Stomach (tissue), 9 donors: ENCODE data around the gene MTMR2. TPM values are rescaled to one million over a fixed set of nuclear protein-coding genes. Genes with fewer than 3 reads are reported as not detected.

Experiments
- DNase-seq, 2 donors: peaks; one replicate each; pipeline versions ENCODE4 v3.0.0 to v3.0.0-alpha.2; 2013 to 2019
- H3K27ac ChIP-seq, 5 donors: fragments of 200-600 bp in 4 of 5; sonication (generic) in 4 of 5; one replicate each; pipeline ENCODE4 v1.5.1; 2013 to 2019; ENCODE audit warnings: mild to moderate bottlenecking in 1 of 5, moderate library complexity in 1 of 5
- H3K27me3 ChIP-seq, 3 donors: fragments of 200-600 bp; sonication (generic); one replicate each; pipeline ENCODE4 v1.5.1; 2017 to 2019; ENCODE audit warnings: mixed run types in 1 of 3
- H3K36me3 ChIP-seq, 4 donors: fragments of 200-600 bp; sonication (generic); 1 replicate in 3 of 4; 2 replicates in 1 of 4; pipeline ENCODE4 v1.5.1; 2016 to 2019
- H3K4me1 ChIP-seq, 4 donors: fragments of 200-600 bp; sonication (generic); one replicate each; pipeline ENCODE4 v1.5.1; 2016 to 2019
- H3K4me3 ChIP-seq, 4 donors: fragments of 200-600 bp; sonication (generic) in 3 of 4; one replicate each; pipeline ENCODE4 v1.5.1; 2016 to 2019; ENCODE audit warnings: mild to moderate bottlenecking in 1 of 4
- H3K9me3 ChIP-seq, 4 donors: fragments of 200-600 bp; sonication (generic); one replicate each; pipeline ENCODE4 v1.5.1; 2016 to 2019
- CTCF ChIP-seq, 7 experiments: fragments of 450-650 bp in 4 of 7; fragments of 200-600 bp in 3 of 7; sonication (generic) in 3 of 7; IDR thresholded peaks; one replicate each; pipeline ENCODE4 v1.5.1; 2016 to 2019; ENCODE audit warnings: antibody characterized with exemption in 7 of 7, control low read depth in 2 of 7, mild to moderate bottlenecking in 1 of 7
- EP300 ChIP-seq: sonication (generic); formaldehyde crosslinking; IDR thresholded peaks from one replicate; pipeline ENCODE4 v1.6.1; 2017; ENCODE audit warnings: antibody characterized with exemption
- POLR2A ChIP-seq, 4 donors: fragments of 450-650 bp; IDR thresholded peaks; one replicate each; pipeline ENCODE4 v1.6.1; 2016; ENCODE audit warnings: antibody characterized with exemption in 4 of 4, control low read depth in 2 of 4, mild to moderate bottlenecking in 1 of 4, moderate library complexity in 1 of 4
- POLR2AphosphoS5 ChIP-seq, 3 donors: sonication (generic); formaldehyde crosslinking; IDR thresholded peaks; one replicate each; pipeline ENCODE4 v1.6.1; 2016; ENCODE audit warnings: antibody characterized with exemption in 3 of 3
- WGBS, 5 donors: extraction: QIAGEN DNeasy Blood & Tissue Kit in 3 of 5; methylation state at CpG; one replicate each; pipeline versions ENCODE4 v1.1.5 to v1.1.7; 2013 to 2018; 5-methylcytosine and 5-hydroxymethylcytosine counted together
- intact Hi-C: fragments of 100-400 bp; cut with DNase I; formaldehyde crosslinking; loops from one replicate; pipeline ENCODE4 v1.15.1; 2023; ENCODE audit warnings: low total_unique reads
- polyA plus RNA-seq, 3 donors: library from polyadenylated mRNA; stranded (reverse); fragments of 200-250 nt; gene quantifications; one replicate each; pipeline ENCODE4 v1.2.3, GENCODE V29; 2013
- total RNA-seq, 5 donors: library from RNA; depleted of rRNA; stranded (reverse); fragments of >200 nt; gene quantifications; one replicate each; pipeline versions ENCODE4 v1.1.0 to v1.2.3, GENCODE V29; 2014 to 2016
- donor health status: healthy with polysubstance abuse.
- donor health status: Bipolar disorder and iron deficiency.
- donor health status: healthy.

Gene MTMR2
- total and polyA plus RNA-seq, 8 donors = 4.9 to 201 (median 20.1) TPM

DNA sequence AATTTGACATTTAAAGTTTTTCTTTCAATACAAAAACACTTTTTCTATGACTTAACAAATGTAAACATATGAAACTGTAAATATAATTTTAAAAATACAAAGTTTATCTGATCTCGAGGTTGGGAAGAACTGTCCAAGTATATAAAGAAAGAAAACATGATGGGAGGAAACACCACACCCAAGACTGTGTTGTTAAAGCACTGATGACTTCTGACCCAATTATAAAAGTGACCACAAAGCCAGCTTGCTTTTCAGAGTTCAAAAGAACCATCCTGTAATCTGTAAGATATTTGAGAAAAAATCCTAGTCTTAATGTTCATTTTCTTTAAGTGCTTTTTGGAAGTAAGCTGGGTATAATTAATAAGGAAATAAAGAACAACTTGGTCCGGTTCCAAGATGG is 118.0 kb downstream of the MTMR2 start:
- 71 to 81% (median 74%) methylated on average over 2 of the region's 2 CpGs for WGBS, 5 donors
- Histone ChIP-seq H3K27me3 (no peaks in the 10 kb centered on the region), H3K27ac (no peak overlapping the region), H3K9me3 (no peaks in the 10 kb centered on the region), H3K36me3 (peaks cover 7 to 36% (median 34%) of the 10 kb centered on the region in 4 donors), H3K4me3 (no peak overlapping the region), H3K4me1 (peaks cover 0 to 3% (median 0%) of the 10 kb centered on the region in 4 donors)
- DNase-seq = no peak
- intact Hi-C loops = no loop called here
- TF ChIP-seq POLR2A (IDR thresholded peaks at IDR 0.05) (no peak), EP300 (no peak), CTCF (IDR thresholded peaks at IDR 0.05) (no peak), POLR2AphosphoS5 (IDR thresholded peaks at IDR 0.05) (no peak)

- no peak for DNase-seq
- Histone ChIP-seq H3K36me3 (peaks cover 11 to 55% (median 52%) of the 10 kb centered on the region in 4 donors), H3K4me1 (peaks cover 0 to 3% (median 0%) of the 10 kb centered on the region in 4 donors), H3K9me3 (no peaks in the 10 kb centered on the region), H3K27ac (no peak overlapping the region), H3K4me3 (no peak overlapping the region), H3K27me3 (no peaks in the 10 kb centered on the region)
- intact Hi-C loops = no loop called here
- TF ChIP-seq CTCF (IDR thresholded peaks at IDR 0.05) (no peak), EP300 (no peak), POLR2A (IDR thresholded peaks at IDR 0.05) (no peak), POLR2AphosphoS5 (IDR thresholded peaks at IDR 0.05) (no peak)
- 91 to 99% (median 97%) methylated on average over 2 of the region's 2 CpGs for WGBS, 5 donors
Observed at GRCh38 chr11:95803973-95804372, 119.9 kb downstream of the MTMR2 start.

- no peaks in the 10 kb centered on the region for H3K9me3 ChIP-seq
- H3K27me3 ChIP-seq = no peaks in the 10 kb centered on the region
- no peak overlapping the region for H3K4me3 ChIP-seq
- peaks cover 0 to 3% (median 0%) of the 10 kb centered on the region in 4 donors for H3K4me1 ChIP-seq
- H3K27ac ChIP-seq = no peak overlapping the region
- TF ChIP-seq POLR2AphosphoS5 (IDR thresholded peaks at IDR 0.05) (no peak), EP300 (no peak), POLR2A (IDR thresholded peaks at IDR 0.05) (no peak), CTCF (IDR thresholded peaks at IDR 0.05) (no peak)
- 93 to 98% (median 98%) methylated on average over 1 of the region's 1 CpG for WGBS, 5 donors
- H3K36me3 ChIP-seq = peaks cover 11 to 55% (median 52%) of the 10 kb centered on the region in 4 donors
- no peak for DNase-seq
- intact Hi-C loops = no loop called here
Observed at GRCh38 chr11:95802806-95803205, 121.1 kb downstream of the MTMR2 start.

GRCh38 chr11:95800438-95800837 is 123.5 kb downstream of the MTMR2 start:
- WGBS, 5 donors = 93 to 97% (median 96%) methylated on average over 12 of the region's 12 CpGs

More at GRCh38 chr11:95800438-95800837, 123.5 kb downstream of the MTMR2 start:
- Histone ChIP-seq H3K4me3 (no peak overlapping the region), H3K27ac (no peak overlapping the region), H3K4me1 (no peaks in the 10 kb centered on the region), H3K9me3 (no peaks in the 10 kb centered on the region), H3K27me3 (no peaks in the 10 kb centered on the region), H3K36me3 (peaks cover 4 to 42% (median 40%) of the 10 kb centered on the region in 4 donors)
- intact Hi-C loops = no loop called here
- no peak for DNase-seq
- no peak for TF ChIP-seq POLR2AphosphoS5 (IDR thresholded peaks at IDR 0.05)
- TF ChIP-seq EP300 = no peak
- no peak for TF ChIP-seq POLR2A (IDR thresholded peaks at IDR 0.05)
- TF ChIP-seq CTCF (IDR thresholded peaks at IDR 0.05) = no peak
